Stimulated activated CD4-positive, alpha-beta T cell treated with anti-CD3 and anti-CD28 coated beads, Interleukin-4, amount 100 ng/mL, for 4 hours (primary cell): ENCODE measurements around the gene CUBN.

ENCODE experiments used
- DNase-seq, 2 experiments: peaks; one replicate each; pipeline ENCODE4 v3.0.0-alpha.2; 2020

The CUBN gene

GRCh38 chr10:16905320-16905719 lies 224.3 kb downstream of the CUBN start:
- no peak for DNase-seq

GRCh38 chr10:16904639-16905061 lies 225.0 kb downstream of the CUBN start:
- no peak for DNase-seq

GRCh38 chr10:16904049-16904448 lies 225.6 kb downstream of the CUBN start:
- no peak for DNase-seq

- no peak for DNase-seq
Measured at GRCh38 chr10:16902606-16903005, 227.0 kb downstream of the CUBN start.

GRCh38 chr10:16901106-16901505 lies 228.5 kb downstream of the CUBN start:
- no peak for DNase-seq

GRCh38 chr10:16896993-16897392 lies 232.6 kb downstream of the CUBN start:
- no peak for DNase-seq

GRCh38 chr10:16894821-16895220 lies 234.8 kb downstream of the CUBN start:
- DNase-seq, result no peak

- DNase-seq, result no peak
Measured at GRCh38 chr10:16893664-16894063, 235.9 kb downstream of the CUBN start.

- DNase-seq, result peak; percentile 37 to 69
Measured at GRCh38 chr10:16891375-16892313, 238.0 kb downstream of the CUBN start.

GRCh38 chr10:16890691-16891090 lies 238.9 kb downstream of the CUBN start:
- DNase-seq, result no peak

GRCh38 chr10:16887565-16887964 lies 242.0 kb downstream of the CUBN start:
- DNase-seq, result no peak

GRCh38 chr10:16886031-16886430 lies 243.6 kb downstream of the CUBN start:
- no peak for DNase-seq

GRCh38 chr10:16884497-16884896 lies 245.1 kb downstream of the CUBN start:
- no peak for DNase-seq

GRCh38 chr10:16883084-16883483 lies 246.5 kb downstream of the CUBN start:
- no peak for DNase-seq

GRCh38 chr10:16870331-16870730 lies 259.3 kb downstream of the CUBN start:
- DNase-seq, result no peak

GRCh38 chr10:16867990-16868389 lies 261.6 kb downstream of the CUBN start:
- no peak for DNase-seq

GRCh38 chr10:16867556-16867955 lies 262.1 kb downstream of the CUBN start:
- DNase-seq, result no peak

GRCh38 chr10:16866541-16867275 lies 262.9 kb downstream of the CUBN start:
- no peak for DNase-seq

- no peak for DNase-seq
Measured at GRCh38 chr10:16865766-16866165, 263.8 kb downstream of the CUBN start.

GRCh38 chr10:16863766-16864165 lies 265.8 kb downstream of the CUBN start:
- no peak for DNase-seq

- no peak for DNase-seq
Measured at GRCh38 chr10:16857419-16857818, 272.2 kb downstream of the CUBN start.

GRCh38 chr10:16856567-16856966 lies 273.0 kb downstream of the CUBN start:
- no peak for DNase-seq

- DNase-seq, result no peak
Measured at GRCh38 chr10:16856092-16856491, 273.5 kb downstream of the CUBN start.

GRCh38 chr10:16854623-16855022 lies 275.0 kb downstream of the CUBN start:
- DNase-seq, result no peak
